Glutamatergic neuron (in vitro differentiated cells): ENCODE measurements around the gene FSCN2. TPM values are rescaled to one million over a fixed set of nuclear protein-coding genes. Genes with fewer than 3 reads are reported as not detected.

ENCODE experiments used
- DNase-seq: peaks from one replicate; pipeline ENCODE4 v3.0.0; 2022
- H3K27ac Mint-ChIP-seq: one replicate; pipeline ENCODE4 v1.8.0; 2020; ENCODE audit warnings: mild to moderate bottlenecking, mixed read lengths, inconsistent platforms; ENCODE audit not compliant: unreplicated experiment
- H3K27me3 Mint-ChIP-seq: one replicate; pipeline ENCODE4 v1.8.0; 2020; ENCODE audit warnings: mild to moderate bottlenecking, moderate library complexity, mixed read lengths, inconsistent platforms; ENCODE audit not compliant: unreplicated experiment
- H3K36me3 Mint-ChIP-seq: one replicate; pipeline ENCODE4 v1.8.0; 2020; ENCODE audit warnings: mild to moderate bottlenecking, mixed read lengths, inconsistent platforms; ENCODE audit not compliant: unreplicated experiment
- H3K4me1 Mint-ChIP-seq: one replicate; pipeline ENCODE4 v1.8.0; 2020; ENCODE audit warnings: mild to moderate bottlenecking, low read depth, mixed read lengths, inconsistent platforms; ENCODE audit not compliant: unreplicated experiment
- H3K4me3 Mint-ChIP-seq: one replicate; pipeline ENCODE4 v1.8.0; 2020; ENCODE audit warnings: mild to moderate bottlenecking, mixed read lengths, inconsistent platforms; ENCODE audit not compliant: unreplicated experiment
- H3K9me3 Mint-ChIP-seq: one replicate; pipeline ENCODE4 v1.8.0; 2020; ENCODE audit warnings: mild to moderate bottlenecking, moderate library complexity, mixed read lengths, inconsistent platforms; ENCODE audit not compliant: unreplicated experiment
- total RNA-seq: library from RNA; stranded (reverse); fragmentation: NEBNext Ultra II Directional; extraction: Animal tissue kit (Norgen Biotek cat#: 25700); gene quantifications from one replicate; pipeline ENCODE4 v1.2.1, GENCODE V29; 2021; ENCODE audit not compliant: unreplicated experiment
- TF ChIP-seq, protein P1 (sequence below): fragments of 200-600 bp; sonication (generic); IDR thresholded peaks from one replicate; pipeline ENCODE4 v1.5.0; 2021; ENCODE audit not compliant: partially characterized antibody, unreplicated experiment

Gene FSCN2
- total RNA-seq, 1 donor from 2014 or later, result 6.1 TPM

DNA sequence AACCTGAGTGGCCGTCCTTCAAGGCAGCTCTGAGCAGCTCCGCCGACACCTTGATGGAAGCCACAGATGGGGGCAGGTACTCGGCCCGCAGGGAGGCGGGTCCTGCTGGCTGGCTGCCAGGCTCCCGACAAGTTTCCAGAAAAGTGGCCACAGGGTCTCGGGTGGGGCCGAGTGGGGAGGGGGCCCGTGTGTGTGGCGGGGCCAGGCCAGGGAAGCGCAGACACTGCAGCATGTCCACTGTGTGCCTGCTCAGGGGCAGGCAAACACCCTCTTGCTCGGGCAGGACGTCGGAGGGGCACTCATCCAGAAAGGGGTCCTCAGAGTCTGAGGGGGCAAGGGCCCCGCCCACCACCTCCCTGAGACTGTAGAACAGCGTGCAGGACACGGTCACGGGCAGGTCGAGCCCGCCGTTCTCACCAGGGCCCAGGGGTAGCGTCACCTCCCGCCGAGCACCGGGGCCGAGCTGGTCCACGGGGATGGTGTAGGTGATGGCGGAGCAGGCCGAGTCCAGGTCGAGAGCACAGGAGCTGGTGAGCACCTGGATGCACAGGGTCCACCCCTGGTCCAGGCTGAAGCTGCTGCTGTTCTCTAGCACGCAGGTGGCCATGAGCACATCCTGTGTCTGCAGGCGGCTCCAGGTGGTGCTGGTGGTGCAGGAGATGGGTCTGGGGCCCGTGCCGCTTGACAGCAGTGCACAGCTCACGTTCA is 18.9 kb downstream of the FSCN2 start:
- Mint-ChIP-seq H3K27ac (no peak overlapping the region), H3K27me3 (peaks cover 7% of the 10 kb centered on the region), H3K9me3 (peaks cover 9% of the 10 kb centered on the region), H3K4me3 (no peak overlapping the region), H3K4me1 (peaks cover 2% of the 10 kb centered on the region), H3K36me3 (no peaks in the 10 kb centered on the region)
- DNase-seq, result no peak
- TF ChIP-seq, protein P1, sequence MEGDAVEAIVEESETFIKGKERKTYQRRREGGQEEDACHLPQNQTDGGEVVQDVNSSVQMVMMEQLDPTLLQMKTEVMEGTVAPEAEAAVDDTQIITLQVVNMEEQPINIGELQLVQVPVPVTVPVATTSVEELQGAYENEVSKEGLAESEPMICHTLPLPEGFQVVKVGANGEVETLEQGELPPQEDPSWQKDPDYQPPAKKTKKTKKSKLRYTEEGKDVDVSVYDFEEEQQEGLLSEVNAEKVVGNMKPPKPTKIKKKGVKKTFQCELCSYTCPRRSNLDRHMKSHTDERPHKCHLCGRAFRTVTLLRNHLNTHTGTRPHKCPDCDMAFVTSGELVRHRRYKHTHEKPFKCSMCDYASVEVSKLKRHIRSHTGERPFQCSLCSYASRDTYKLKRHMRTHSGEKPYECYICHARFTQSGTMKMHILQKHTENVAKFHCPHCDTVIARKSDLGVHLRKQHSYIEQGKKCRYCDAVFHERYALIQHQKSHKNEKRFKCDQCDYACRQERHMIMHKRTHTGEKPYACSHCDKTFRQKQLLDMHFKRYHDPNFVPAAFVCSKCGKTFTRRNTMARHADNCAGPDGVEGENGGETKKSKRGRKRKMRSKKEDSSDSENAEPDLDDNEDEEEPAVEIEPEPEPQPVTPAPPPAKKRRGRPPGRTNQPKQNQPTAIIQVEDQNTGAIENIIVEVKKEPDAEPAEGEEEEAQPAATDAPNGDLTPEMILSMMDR, result no peak

DNA sequence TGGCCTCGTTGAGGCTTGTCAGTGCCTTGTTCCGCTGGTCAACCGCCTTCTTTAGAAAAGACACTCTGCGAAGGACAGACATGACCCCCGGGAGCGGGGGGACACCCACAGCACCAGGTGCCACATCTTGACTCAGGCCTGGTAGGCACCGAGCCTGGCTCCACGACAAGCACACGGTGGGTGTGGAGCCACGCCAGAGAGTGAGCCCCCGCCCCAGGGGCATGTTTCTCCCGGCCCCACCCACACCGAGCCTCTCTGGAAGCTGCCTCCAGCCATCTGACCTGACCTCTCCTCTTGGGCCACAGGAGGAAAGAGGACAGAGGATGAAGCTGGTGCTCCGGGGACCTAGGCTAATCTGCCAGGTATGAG is 19.4 kb downstream of the FSCN2 start:
- no peak overlapping the region for H3K27ac Mint-ChIP-seq
- H3K9me3 Mint-ChIP-seq, result peaks cover 7% of the 10 kb centered on the region
- H3K4me3 Mint-ChIP-seq, result no peak overlapping the region
- H3K27me3 Mint-ChIP-seq, result peaks cover 7% of the 10 kb centered on the region
- no peak for DNase-seq
- H3K4me1 Mint-ChIP-seq, result peaks cover 2% of the 10 kb centered on the region
- no peaks in the 10 kb centered on the region for H3K36me3 Mint-ChIP-seq
- TF ChIP-seq, protein P1, result no peak

DNA sequence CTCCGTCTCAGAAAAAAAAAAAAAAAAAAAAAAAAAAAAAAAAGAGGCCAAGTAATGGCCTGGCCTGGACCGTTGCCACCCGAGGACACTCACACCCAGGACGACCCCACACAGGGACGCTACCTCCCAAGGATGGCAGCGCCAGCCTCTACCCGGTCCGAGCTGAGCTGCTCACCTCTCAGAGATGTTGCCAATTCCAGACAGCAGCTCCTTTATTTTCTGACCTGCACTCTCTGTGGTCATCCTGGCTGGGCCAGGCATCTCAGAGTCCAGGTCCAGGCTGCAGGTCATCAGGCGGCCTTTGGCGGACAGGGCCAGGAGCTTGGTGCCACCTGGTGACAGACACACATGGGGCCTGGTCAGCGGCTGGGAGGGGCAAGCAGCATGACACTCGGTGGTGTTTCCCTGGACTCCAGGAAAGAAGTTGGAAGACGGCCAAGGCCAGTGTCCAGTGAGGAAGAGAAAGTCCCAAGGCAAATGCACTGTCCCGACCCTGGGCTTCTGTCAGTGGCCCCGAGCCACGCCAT is 20.9 kb downstream of the FSCN2 start:
- Mint-ChIP-seq H3K27me3 (peaks cover 10% of the 10 kb centered on the region), H3K4me3 (no peak overlapping the region), H3K27ac (no peak overlapping the region), H3K4me1 (peaks cover 10% of the 10 kb centered on the region), H3K9me3 (peaks cover 14% of the 10 kb centered on the region), H3K36me3 (no peaks in the 10 kb centered on the region)
- TF ChIP-seq, protein P1, result no peak
- no peak for DNase-seq

DNA sequence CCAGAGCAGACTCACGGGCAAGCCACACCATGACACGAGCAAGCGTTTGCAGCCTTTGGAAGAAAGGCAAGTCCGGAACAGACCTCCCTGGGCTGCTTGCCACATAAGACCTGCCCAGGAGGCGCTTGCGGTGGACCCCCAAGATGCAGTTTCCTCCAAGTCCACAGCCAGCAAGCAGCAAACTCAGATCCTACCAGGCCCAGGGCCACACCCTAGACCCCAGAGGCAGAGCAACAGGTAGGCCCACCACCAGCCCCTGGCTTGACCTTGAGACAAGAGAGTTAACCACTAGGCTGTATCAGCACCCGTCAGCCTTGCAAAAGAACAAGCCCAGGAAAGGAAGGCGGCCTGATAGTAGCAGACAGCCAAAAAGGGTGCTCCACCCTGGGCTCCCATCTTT is 21.6 kb downstream of the FSCN2 start:
- peaks cover 10% of the 10 kb centered on the region for H3K4me1 Mint-ChIP-seq
- no peak overlapping the region for H3K4me3 Mint-ChIP-seq
- H3K27me3 Mint-ChIP-seq, result peaks cover 13% of the 10 kb centered on the region
- TF ChIP-seq, protein P1, result no peak
- no peak for DNase-seq
- H3K36me3 Mint-ChIP-seq, result no peaks in the 10 kb centered on the region
- H3K27ac Mint-ChIP-seq, result peak overlapping the region; percentile 48
- peaks cover 14% of the 10 kb centered on the region for H3K9me3 Mint-ChIP-seq

DNA sequence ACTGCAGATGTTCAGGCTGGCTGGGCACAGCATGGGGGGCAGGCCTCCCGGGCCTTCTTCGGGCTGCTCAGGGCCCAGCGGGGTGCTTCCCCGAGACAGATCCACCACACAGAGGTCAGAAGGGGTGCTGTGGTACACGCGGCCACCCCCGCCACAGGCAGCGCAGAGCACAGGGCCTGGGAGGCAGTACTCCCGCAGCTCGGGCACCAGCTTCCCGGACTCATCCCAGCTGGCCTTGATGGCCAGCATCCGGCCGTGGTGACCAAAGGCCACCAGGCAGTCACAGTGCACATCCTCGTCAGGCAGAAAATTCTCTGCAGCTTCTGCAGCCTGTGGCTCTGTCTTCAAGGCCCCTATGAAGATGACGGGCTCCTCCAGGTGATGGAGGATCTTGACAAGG is 22.1 kb downstream of the FSCN2 start:
- TF ChIP-seq, protein P1, result no peak
- DNase-seq, result no peak
- peaks cover 10% of the 10 kb centered on the region for H3K4me1 Mint-ChIP-seq
- H3K9me3 Mint-ChIP-seq, result peaks cover 14% of the 10 kb centered on the region
- H3K4me3 Mint-ChIP-seq, result peak overlapping the region; percentile 46
- peaks cover 13% of the 10 kb centered on the region for H3K27me3 Mint-ChIP-seq
- H3K36me3 Mint-ChIP-seq, result no peaks in the 10 kb centered on the region
- H3K27ac Mint-ChIP-seq, result no peak overlapping the region
